CD4-positive, alpha-beta T cell treated with Interleukin-21 for 1 hour (primary cell): Measurements from ENCODE around the gene SSBP2.
"Not testable (repeated sequence)": the region's sequence is repeated elsewhere in the genome, so short reads cannot be mapped to it uniquely, and the experiment has no call there.

ENCODE experiments used
- DNase-seq: peaks from one replicate; pipeline ENCODE4 v3.0.0-alpha.2; 2020

Gene SSBP2

GRCh38 chr5:81420039-81420667, 330.7 kb downstream of the SSBP2 start:
- no peak for DNase-seq

GRCh38 chr5:81418606-81419005, 332.3 kb downstream of the SSBP2 start:
- no peak for DNase-seq

- no peak for DNase-seq
Observed at GRCh38 chr5:81417052-81417451, 333.8 kb downstream of the SSBP2 start.

GRCh38 chr5:81409896-81410295, 341.0 kb downstream of the SSBP2 start:
- no peak for DNase-seq

- no peak for DNase-seq
Observed at GRCh38 chr5:81409361-81409760, 341.5 kb downstream of the SSBP2 start.

- no peak for DNase-seq
Observed at GRCh38 chr5:81408496-81408895, 342.4 kb downstream of the SSBP2 start.

- not testable (repeated sequence) for DNase-seq
Observed at GRCh38 chr5:81407811-81408210, 343.1 kb downstream of the SSBP2 start.

GRCh38 chr5:81405126-81405891, 345.6 kb downstream of the SSBP2 start:
- DNase-seq = no peak

- no peak for DNase-seq
Observed at GRCh38 chr5:81402192-81402930, 348.5 kb downstream of the SSBP2 start.

- no peak for DNase-seq
Observed at GRCh38 chr5:81401266-81401665, 349.6 kb downstream of the SSBP2 start.

- DNase-seq = no peak
Observed at GRCh38 chr5:81400375-81400774, 350.5 kb downstream of the SSBP2 start.

- DNase-seq = no peak
Observed at GRCh38 chr5:81398741-81399140, 352.2 kb downstream of the SSBP2 start.

- DNase-seq = no peak
Observed at GRCh38 chr5:81397176-81397575, 353.7 kb downstream of the SSBP2 start.

GRCh38 chr5:81395262-81395661, 355.6 kb downstream of the SSBP2 start:
- no peak for DNase-seq

GRCh38 chr5:81393783-81394718, 356.8 kb downstream of the SSBP2 start, which contains the start of gene ACOT12:
TSS of gene ACOT12 (minus strand) at chr5:81394134. CDS start at chr5:81394114, 20 bp downstream.
- no peak for DNase-seq

GRCh38 chr5:81393430-81393782, 357.5 kb downstream of the SSBP2 start:
- no peak for DNase-seq

- no peak for DNase-seq
Observed at GRCh38 chr5:81389025-81389424, 361.9 kb downstream of the SSBP2 start.

- DNase-seq = no peak
Observed at GRCh38 chr5:81388169-81388568, 362.7 kb downstream of the SSBP2 start.

GRCh38 chr5:81383867-81384266, 367.0 kb downstream of the SSBP2 start:
- DNase-seq = no peak

- no peak for DNase-seq
Observed at GRCh38 chr5:81371354-81371876, 379.5 kb downstream of the SSBP2 start.

GRCh38 chr5:81370912-81371311, 380.0 kb downstream of the SSBP2 start:
- DNase-seq = no peak

GRCh38 chr5:81365541-81365940, 385.4 kb downstream of the SSBP2 start:
- no peak for DNase-seq
